GM21423 (cell line): ENCODE measurements around the gene HOATZ.

Experiments used
- ATAC-seq: cut with Tn5 transposase; IDR thresholded peaks from one replicate; pipeline ENCODE4 v1.9.1; 2021; ENCODE audit warnings: mild to moderate bottlenecking, moderate library complexity; ENCODE audit not compliant: unreplicated experiment

Gene HOATZ

DNA sequence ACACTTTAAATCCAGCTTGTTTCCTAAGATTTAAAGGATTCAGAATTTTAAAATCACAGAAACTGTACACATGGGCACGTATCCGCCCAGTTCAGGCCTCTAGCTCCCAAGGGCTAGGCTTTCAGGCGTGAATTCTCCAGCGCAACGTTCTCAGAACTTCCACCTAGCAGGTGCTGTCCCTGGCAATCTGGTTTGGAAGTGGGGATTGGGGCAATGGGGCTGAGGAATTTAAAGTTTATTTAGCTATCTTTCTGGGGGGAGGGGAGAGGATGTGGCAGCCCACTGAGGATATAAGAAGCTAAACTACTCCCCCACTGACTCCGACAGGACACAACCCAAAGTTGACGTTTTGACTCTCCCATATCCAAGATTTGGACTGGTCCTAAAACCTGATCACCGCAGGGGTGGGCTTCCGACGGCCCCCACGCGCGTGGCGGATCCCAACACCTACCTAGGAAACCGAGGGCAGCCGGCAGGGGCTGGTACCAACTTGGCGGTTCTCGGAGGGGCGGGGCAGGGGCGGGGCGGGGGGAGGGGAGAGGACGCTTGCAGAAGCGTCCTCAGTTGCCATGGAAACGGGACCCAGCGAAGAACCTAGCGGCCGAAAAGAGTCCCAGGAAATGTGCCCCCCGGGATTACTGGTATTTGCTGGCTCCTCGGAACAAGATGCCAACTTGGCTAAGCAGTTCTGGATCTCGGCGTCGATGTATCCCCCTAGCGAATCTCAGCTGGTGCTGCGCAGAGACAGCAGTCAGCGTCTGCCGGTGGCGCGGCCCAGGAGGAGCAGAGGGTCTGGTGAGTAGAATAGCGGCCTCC, at the start of gene HOATZ:
TSS of gene HOATZ (plus strand) at position 563 of the 816 bp plus-strand sequence. CDS start at position 570, 7 bp downstream.
- ATAC-seq = no peak

DNA sequence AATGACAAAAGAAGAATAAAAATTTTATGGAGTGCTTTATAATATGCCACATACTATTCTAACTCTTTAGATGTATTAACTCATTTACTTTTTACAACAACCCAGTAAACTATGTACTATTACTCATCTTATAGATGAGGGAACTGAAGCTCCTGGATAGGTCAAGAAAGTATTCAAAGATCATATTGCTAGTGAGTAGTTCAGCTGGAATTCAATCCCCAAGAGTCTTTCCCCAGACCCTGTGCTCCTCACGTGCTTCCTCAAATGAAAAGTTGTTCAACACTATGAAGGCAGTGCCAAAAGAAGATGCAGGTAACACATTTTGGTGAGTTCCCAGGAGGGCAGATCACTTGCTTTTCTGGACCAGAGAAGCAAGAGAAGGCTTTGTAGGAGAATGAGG, 49.2 kb upstream of the HOATZ start:
- no peak for ATAC-seq

- no peak for ATAC-seq
Observed at GRCh38 chr11:111466615-111467014, 48.0 kb upstream of the HOATZ start.

- no peak for ATAC-seq
Observed at GRCh38 chr11:111469200-111469599, 45.4 kb upstream of the HOATZ start.

DNA sequence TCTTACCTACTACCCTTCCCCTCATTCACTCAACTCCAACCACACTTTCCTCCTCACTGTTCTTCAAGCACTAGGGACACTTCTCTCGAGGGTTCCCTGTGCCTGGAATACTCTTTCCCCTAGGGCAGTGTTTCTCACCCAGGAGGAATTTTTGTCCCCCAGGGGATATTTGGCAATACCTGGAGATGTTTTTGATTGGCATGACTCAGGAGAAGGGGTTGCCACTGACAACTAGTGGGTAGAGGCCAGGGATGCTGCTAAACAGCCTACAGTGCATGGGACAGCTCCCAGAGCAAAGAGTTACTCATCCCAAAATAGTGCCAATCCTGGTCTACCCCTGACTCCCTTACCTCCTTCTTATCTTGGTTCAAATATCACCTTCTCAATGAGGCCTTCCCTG, 42.4 kb upstream of the HOATZ start:
- ATAC-seq = no peak

- no peak for ATAC-seq
Observed at GRCh38 chr11:111474432-111474831, 40.1 kb upstream of the HOATZ start.

- ATAC-seq = no peak
Observed at GRCh38 chr11:111476366-111476765, 38.2 kb upstream of the HOATZ start.

GRCh38 chr11:111476956-111477355, 37.6 kb upstream of the HOATZ start:
- no peak for ATAC-seq

DNA sequence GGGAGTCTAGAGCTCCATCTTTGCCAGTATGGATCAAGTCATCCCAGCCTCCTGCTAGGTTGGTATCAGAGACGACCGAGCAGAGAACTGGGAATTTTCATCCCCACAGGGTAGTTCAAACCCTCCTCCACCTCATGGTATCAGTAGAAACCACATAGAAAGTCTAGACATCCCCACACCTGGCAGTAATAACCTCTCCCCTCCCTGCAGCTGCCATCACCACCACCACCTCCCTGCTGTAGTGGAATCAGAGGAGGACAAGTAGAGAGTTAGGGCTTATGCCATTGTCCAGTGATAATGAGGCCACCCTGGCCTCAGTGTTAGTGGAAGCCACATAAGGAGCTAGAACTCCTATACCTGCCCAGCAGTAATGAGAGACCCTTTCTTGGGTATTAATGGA, 36.7 kb upstream of the HOATZ start:
- ATAC-seq = no peak

- ATAC-seq = no peak
Observed at GRCh38 chr11:111479666-111480065, 34.9 kb upstream of the HOATZ start.

GRCh38 chr11:111483431-111483830, 31.1 kb upstream of the HOATZ start:
- ATAC-seq = no peak

DNA sequence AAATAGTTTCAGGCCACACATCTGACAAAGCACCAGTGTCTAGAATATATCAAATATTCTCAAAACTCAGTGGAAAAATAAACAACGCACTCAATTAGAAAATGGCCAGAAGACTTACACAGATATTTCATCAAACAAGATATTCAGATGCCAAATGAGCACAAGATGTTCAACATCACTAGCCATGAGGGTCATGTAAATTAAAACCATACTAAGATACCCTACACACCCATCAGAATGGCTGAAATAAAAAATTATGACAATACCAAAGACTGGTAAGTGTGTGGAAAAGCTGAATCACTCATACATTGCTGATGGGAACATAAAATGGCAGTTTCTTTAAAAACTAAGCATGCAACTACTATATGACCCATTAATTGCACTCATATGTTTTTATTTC, 24.1 kb upstream of the HOATZ start:
- ATAC-seq = no peak

- ATAC-seq = no peak
Observed at GRCh38 chr11:111494040-111494439, 20.5 kb upstream of the HOATZ start.

GRCh38 chr11:111499483-111499882, 15.1 kb upstream of the HOATZ start:
- no peak for ATAC-seq

DNA sequence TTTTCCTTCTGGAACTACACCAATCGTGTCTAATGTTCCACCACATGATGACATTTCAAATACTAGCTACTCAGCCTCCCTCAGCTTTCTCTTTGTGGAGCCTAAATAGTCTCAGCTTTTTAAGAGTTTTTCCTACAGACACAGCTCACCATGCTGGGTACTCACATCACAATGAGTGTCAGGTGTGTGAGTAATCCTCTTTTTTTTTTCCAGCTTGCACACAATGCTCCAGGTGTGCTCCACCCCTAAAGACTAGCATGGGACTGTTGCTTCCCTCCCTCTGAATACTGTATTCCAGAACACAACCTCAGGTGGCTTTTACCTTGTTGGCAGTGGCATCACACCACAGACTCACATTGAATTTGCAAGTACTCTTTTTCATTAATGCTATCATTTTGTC, 14.1 kb upstream of the HOATZ start:
- no peak for ATAC-seq

- ATAC-seq = no peak
Observed at GRCh38 chr11:111502611-111503010, 12.0 kb upstream of the HOATZ start.

GRCh38 chr11:111510311-111510710, 4.3 kb upstream of the HOATZ start:
- no peak for ATAC-seq

GRCh38 chr11:111512296-111513239, 2.0 kb upstream of the HOATZ start, which contains the start of gene BTG4:
Gene BTG4, minus strand, starts transcription at chr11:111512386. Its CDS starts 13,610 bp downstream, at chr11:111498776.
- ATAC-seq = no peak

GRCh38 chr11:111513240-111513605, 1.4 kb upstream of the HOATZ start:
- no peak for ATAC-seq

DNA sequence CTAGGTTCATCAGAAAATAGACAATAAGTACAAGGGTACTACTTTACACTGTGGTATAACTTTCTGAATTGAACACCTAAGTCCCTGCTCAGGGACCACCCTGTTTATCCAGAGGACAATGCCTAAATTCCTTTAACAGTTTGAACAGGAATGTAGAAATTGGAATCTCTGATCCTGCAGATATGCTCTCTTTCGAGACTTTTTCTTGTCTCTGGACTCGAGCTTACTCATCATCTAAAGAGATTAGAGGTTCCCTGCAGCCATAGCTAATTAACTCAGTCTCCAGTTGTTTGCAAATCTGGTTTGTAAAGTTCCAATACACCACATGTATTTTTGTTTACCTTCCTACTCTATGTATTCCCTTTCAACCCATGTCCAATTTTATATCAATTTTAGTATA, 1.0 kb downstream of the HOATZ start:
- no peak for ATAC-seq

DNA sequence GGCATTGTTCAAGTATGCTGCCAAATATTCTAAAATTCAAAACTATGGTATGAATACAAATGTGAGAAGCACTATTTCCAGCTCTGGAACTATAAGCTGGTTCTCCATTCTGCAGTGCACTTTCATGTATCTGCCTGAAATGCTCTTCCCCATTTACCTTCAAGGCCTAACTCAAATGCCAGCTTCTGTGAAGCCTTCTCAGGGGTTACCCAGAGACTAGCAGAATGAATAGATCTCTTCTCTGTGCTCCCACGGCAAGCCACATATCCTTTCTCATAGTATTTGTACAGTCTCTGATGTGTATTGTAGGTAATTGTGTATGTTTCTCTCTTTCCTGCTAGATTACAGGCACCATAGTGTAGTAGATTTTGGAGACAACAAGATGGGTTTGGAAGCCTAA, 4.1 kb downstream of the HOATZ start:
- ATAC-seq = no peak

DNA sequence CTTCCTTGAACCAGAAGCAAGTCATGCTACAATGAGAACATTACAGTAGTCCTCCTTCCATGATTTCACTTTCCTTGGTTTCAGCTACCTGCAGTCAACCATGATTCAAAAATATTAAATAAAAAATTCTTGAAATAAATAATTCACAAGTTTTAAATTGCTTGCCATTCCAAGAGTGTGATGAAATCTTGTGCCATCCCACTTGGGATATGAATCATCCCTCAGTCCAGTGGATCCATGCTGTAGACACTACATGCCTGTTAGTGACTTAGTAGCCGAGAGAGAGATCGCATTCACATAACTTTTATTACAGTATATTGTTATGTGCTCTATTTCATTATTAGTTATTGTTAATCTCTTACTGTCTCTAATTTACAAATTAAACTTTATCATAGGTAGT, 6.0 kb downstream of the HOATZ start:
- ATAC-seq = no peak
